ENCODE results near the gene UBASH3A. TPM values are rescaled to one million over a fixed set of nuclear protein-coding genes. Genes with fewer than 3 reads are reported as not detected.

The UBASH3A gene
- total RNA-seq, 1 donor from 2014 or later, result 2.0 TPM

GRCh38 chr21:42430521-42430920, 26.8 kb downstream of the UBASH3A start:
- DNase-seq (ENCODE audit: low spot score), result no peak

GRCh38 chr21:42431196-42431595, 27.5 kb downstream of the UBASH3A start:
- no peak for DNase-seq (ENCODE audit: low spot score)

GRCh38 chr21:42432695-42433094, 29.0 kb downstream of the UBASH3A start:
- DNase-seq (ENCODE audit: low spot score), result no peak

- peak; percentile 48 for DNase-seq (ENCODE audit: low spot score)
Measured at GRCh38 chr21:42433946-42434551, 30.3 kb downstream of the UBASH3A start.

- no peak for DNase-seq (ENCODE audit: low spot score)
Measured at GRCh38 chr21:42434884-42435283, 31.2 kb downstream of the UBASH3A start.

GRCh38 chr21:42435401-42435800, 31.7 kb downstream of the UBASH3A start:
- no peak for DNase-seq (ENCODE audit: low spot score)

GRCh38 chr21:42435833-42436232, 32.1 kb downstream of the UBASH3A start:
- no peak for DNase-seq (ENCODE audit: low spot score)

- no peak for DNase-seq (ENCODE audit: low spot score)
Measured at GRCh38 chr21:42436914-42437313, 33.2 kb downstream of the UBASH3A start.

- DNase-seq (ENCODE audit: low spot score), result no peak
Measured at GRCh38 chr21:42437786-42438185, 34.1 kb downstream of the UBASH3A start.

GRCh38 chr21:42438316-42439205, 34.9 kb downstream of the UBASH3A start:
- no peak for DNase-seq (ENCODE audit: low spot score)

- DNase-seq (ENCODE audit: low spot score), result no peak
Measured at GRCh38 chr21:42439284-42440186, 35.8 kb downstream of the UBASH3A start.

GRCh38 chr21:42440187-42440792, 36.6 kb downstream of the UBASH3A start:
- DNase-seq (ENCODE audit: low spot score), result no peak

GRCh38 chr21:42441963-42442362, 38.3 kb downstream of the UBASH3A start:
- DNase-seq (ENCODE audit: low spot score), result no peak

GRCh38 chr21:42443181-42443785, 39.6 kb downstream of the UBASH3A start:
- DNase-seq (ENCODE audit: low spot score), result no peak

GRCh38 chr21:42443876-42444744, 40.4 kb downstream of the UBASH3A start:
- no peak for DNase-seq (ENCODE audit: low spot score)

GRCh38 chr21:42444745-42445059, 41.0 kb downstream of the UBASH3A start:
- no peak for DNase-seq (ENCODE audit: low spot score)

GRCh38 chr21:42445311-42445710, 41.6 kb downstream of the UBASH3A start:
- no peak for DNase-seq (ENCODE audit: low spot score)

- DNase-seq (ENCODE audit: low spot score), result no peak
Measured at GRCh38 chr21:42446531-42446930, 42.8 kb downstream of the UBASH3A start.

GRCh38 chr21:42447182-42447581, 43.5 kb downstream of the UBASH3A start:
- DNase-seq (ENCODE audit: low spot score), result no peak

- no peak for DNase-seq (ENCODE audit: low spot score)
Measured at GRCh38 chr21:42447732-42448131, 44.0 kb downstream of the UBASH3A start.
